Ureter (tissue), 1 donor: ENCODE measurements around the gene PPT2. TPM values are rescaled to one million over a fixed set of nuclear protein-coding genes. Genes with fewer than 3 reads are reported as not detected.
"Not testable (repeated sequence)": the region's sequence is repeated elsewhere in the genome, so short reads cannot be mapped to it uniquely, and the experiment has no call there.

Experiments used
- DNase-seq: peaks from one replicate; pipeline ENCODE4 v3.0.0-alpha.2; 2020; ENCODE audit warnings: low spot score
- total RNA-seq: library from RNA; stranded (reverse); gene quantifications from one replicate; pipeline ENCODE4 v1.2.4, GENCODE V29; 2023
- donor health status: DM: yes; HTN: yes; CAD: no.

The PPT2 gene
- total RNA-seq, 1 donor from 2014 or later, result 19.0 TPM

DNA sequence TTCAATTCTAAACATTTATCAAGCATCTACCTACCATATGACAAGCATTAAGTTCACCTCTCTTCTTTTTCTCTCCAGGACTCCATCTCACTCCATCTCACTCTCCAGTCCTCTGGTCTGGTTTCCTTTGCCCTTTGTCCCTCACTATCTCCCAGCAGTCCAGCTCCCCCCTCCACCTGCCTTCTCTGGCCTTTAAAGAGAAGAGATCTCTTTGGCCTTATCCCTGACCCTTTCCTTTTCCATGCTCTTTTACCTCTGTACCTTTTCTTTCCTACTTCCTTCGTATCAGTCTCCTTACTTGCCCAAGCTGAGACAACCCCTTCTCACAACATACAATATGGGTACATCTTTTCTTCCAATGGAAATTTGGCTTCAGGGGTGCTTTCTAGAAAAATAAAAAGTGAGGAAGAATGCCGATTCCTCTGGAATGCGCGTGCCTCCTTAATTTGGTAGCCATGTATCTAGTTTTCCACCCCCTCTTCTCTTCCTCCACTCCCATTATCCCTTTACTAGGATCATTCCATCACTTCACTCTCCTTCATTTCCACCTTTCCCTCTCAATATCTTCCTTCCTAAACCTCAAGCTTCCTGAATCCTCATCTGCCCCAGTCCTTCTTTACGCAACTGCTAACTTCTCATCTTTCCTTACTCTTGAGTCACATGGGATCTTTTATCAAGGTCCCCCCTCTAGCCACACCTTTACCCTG, 22.7 kb downstream of the PPT2 start:
- no peak for DNase-seq

DNA sequence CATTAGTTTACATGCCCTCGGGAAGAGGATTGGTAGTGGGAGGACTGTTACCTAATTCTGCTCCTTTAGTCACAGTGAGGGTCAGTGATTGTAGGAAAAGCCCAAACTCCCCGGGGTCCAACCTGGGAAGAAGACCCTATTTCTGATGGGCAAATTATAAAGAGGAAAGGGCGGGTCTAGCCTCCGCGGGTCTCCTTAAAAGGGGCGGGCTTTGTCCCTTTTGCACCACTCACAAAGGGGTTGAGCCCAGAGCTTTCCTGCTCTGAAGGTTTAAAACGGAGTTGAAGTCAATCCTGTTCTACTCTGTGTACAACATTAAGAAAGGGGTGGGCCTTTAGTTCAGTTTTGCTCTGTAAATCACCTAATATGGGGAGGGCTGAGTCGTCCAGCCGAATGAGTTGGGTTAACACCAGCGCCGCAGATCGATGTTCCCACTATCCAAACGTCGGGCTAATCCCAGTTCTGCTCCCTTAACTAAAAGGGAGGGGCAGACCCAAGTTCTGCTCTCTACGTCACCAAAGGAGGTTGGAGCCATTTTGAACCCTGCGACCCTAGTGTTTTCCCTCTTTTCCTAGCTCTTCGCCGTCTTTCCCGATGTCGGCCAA, 23.3 kb downstream of the PPT2 start:
- no peak for DNase-seq

GRCh38 chr6:32177788-32178546, 24.0 kb downstream of the PPT2 start, which contains the start of gene RNF5:
TSS of gene RNF5 (plus strand) at chr6:32178405. CDS start at chr6:32178512, 107 bp downstream.
- peak; percentile 98 for DNase-seq

- DNase-seq, result no peak
Measured at GRCh38 chr6:32178547-32179440, 24.9 kb downstream of the PPT2 start.

- no peak for DNase-seq
Measured at GRCh38 chr6:32179766-32180405, 25.9 kb downstream of the PPT2 start.

- DNase-seq, result no peak
Measured at GRCh38 chr6:32181148-32181702, 27.3 kb downstream of the PPT2 start.

DNA sequence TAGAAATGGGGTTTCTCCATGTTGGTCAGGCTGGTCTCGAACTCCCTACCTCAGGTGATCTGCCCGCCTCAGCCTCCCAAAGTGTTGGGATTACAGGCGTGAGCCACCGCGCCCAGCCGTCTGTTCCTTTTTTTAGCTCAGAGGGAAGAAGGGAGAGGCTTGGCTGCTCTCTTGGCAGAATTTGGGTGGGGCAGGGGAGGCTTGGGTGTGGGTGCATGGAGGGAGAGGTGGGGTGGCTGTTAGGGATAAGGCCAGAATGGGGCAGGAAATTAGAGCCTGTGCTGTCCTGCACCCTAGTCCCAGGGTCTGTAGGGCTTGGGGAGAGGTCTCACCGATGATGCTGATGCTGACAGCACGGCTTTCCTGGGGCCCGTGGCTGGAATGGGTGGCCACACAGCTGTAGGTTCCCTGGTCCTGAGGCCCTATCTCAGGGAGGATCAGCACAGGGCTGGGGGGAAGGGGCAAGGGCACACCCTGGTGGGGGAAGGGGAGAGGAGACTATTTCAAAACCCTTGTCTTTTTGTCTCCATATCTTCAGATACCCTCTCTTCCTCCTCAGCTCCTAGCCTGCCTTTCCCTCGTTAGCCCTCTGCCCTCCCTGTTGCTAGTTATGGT, 28.1 kb downstream of the PPT2 start:
- DNase-seq, result no peak

- no peak for DNase-seq
Measured at GRCh38 chr6:32182555-32182981, 28.6 kb downstream of the PPT2 start.

DNA sequence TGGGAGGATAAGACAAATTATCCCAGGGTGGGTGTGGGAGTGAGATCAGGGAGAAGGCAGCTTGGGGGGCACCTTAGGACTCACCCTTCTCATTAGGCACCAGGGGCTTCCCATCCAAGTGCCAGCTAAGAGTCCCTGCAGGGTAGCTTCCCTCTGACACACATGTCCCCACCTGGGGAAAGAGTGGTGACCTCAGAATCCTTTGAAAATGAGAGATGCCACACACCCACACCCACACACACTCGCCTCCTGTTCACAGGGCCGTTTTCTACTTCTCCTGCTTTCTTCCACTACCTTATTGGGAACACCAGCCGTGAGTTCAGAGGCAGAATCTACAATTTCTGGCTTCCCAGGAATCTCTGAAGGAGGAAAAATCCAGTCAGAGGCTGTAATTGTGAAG, 29.1 kb downstream of the PPT2 start:
- DNase-seq, result no peak

DNA sequence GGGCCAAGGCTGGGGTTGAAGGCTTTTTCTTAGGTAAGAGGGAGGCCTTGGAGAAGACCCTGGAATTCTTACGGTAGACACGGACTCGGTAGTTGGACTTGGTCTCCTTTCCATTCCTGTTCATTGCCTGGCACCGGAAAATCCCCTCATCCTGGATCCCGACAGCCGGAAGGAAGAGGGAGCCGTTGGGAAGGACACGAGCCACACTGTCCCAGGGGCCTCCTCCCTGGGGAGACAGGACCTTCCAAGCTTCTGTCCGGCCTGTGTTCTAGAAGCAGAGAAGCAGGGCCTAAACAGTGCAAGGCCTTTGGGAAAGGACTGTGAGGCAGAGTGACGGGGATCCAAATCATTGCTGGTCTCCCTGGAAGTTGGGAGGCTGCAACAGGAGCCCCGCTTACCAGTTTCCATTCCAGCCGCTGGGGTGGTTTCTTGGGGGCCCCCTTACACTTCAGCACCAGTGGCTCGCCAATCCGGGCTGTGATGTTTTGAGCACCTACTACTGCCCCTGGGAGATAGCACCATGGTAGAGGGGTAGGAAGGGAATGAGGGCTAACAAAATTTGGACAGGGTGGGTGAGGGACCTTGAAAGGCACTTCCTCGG, 29.6 kb downstream of the PPT2 start:
- DNase-seq, result no peak

DNA sequence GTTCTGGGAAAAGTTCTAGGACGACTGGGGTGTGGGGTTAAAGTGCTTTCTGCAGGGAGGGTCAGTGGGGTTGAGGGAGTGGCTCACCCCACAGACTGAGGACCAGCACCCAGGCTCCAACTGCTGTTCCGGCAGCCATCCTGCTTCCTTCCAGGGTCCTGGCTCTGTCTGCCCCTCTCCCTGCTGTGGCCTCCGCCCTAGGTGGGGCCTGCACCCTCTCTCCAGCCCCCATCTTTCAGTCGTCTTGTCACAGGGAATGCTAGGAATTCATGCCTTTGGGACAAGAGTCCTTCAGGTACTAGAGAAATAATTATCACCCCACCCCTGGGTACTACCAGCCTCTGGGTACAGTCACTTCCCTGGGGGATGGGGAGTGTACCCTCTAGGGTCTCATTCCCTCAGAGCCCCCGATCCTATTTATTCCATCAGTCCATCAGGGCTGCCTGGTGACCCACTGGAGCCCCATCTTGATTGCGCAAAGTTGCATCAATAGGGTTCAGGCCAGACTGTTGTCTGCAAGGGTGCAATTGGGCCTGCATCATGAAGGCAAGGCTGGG, 30.2 kb downstream of the PPT2 start, which contains the start of gene AGER:
Gene AGER, minus strand, starts transcription at position 170 of the 557 bp plus-strand sequence. Its CDS starts 31 bp downstream, at position 139.
- no peak for DNase-seq

DNA sequence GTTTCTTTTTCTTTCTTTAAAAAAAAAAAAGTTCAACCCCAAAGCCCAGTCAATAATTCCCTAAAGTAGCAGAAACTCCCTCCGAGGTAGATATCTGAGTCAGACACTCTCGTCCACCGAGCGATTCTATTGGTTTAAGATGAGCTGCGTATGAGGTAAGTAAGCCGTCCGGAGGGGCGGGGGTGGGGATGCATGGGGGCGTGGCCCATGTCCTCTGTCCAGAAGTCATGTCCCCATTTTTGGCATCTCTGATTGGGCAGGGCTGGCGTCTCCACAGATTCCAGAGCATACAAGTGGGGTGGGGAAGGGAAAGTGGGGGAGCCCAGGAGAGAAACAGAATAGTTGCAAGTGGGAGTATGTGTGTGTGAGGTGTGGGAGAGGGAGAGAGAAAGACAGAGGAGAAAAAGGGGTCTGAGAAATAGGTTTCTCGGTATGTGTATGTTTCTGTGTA, 31.8 kb downstream of the PPT2 start:
- peak; percentile 81 for DNase-seq

GRCh38 chr6:32186151-32186840, 32.4 kb downstream of the PPT2 start:
- not testable (repeated sequence) for DNase-seq

DNA sequence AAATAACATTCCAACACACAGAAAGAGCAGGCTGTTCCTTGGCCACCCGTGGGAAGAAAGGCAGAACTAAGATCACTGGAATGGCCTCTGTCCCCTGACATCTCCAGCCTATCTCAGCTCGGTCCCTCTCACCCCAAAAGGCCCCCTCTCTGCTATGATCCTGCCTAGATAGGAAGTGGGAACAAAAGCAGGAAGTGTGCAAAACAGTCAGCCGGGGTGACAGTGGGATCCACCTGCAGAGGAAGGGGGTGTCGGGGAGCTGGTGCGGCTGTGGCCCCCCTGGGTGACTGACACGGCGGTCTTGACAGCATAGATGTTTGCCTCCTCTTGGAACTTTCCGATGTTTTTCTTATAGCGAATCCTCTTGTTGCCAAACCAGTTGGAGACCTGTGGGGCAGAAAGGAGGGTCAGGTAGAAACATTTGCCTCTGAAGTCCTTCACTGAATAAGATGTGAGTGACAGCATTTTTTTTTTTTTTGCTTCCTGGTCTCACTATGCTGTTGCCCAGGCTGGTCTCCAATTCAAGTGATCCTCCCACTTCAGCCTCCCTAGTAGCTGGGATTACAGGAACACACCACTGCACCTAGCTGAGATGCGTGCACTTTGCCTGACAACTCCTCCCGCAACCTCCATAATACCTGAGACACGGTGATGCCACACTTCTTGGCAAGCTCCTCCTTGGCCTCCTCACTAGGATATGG, 33.2 kb downstream of the PPT2 start:
- DNase-seq, result no peak

- DNase-seq, result not testable (repeated sequence)
Measured at GRCh38 chr6:32187725-32188380, 33.9 kb downstream of the PPT2 start.

DNA sequence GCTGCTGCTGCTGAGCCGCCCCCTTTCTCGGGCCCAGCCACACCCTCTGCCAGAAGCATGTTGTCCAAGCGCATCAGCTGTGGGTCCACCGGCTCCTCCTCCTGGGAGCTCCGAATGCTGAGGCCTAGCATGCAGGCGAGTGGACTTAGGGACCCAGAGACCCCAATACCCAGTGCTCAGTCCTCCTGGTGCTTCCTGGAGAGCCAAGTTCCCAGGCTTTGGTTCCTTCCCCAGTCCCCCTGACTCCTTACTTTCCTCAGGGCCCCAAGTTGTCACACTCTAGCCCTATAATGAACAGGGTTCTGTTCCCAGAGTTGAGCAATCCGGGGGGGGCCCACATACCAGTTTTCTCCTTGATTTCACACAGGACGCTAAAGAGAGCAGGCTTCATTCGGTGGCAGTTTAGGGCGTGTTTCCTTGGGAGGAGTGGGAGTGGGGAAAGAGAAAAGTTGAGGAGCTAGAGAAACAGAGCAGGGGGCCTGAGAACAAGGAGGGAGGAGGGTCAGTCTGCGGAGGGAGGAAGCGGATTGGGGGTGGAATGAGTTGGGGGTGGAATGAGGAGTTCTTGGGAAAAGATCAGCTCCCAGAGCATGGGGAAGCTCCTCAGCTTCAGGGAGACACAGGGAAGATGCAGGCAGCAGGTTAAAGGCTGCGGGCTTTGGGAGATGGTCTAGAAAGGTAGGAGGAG, 34.6 kb downstream of the PPT2 start:
- DNase-seq, result no peak
